Breast epithelium (tissue), 3 donors: Measurements from ENCODE around the gene NCS1.

Experiments used
- POLR2A ChIP-seq: fragments of 450-650 bp; IDR thresholded peaks from one replicate; pipeline ENCODE4 v1.6.1; 2016; ENCODE audit warnings: antibody characterized with exemption, mild to moderate bottlenecking, moderate library complexity
- POLR2AphosphoS5 ChIP-seq, 3 donors: sonication (generic); formaldehyde crosslinking; IDR thresholded peaks; one replicate each; pipeline ENCODE4 v1.6.1; 2017; ENCODE audit warnings: antibody characterized with exemption in 3 of 3
- TF ChIP-seq, protein P1 (sequence below), 3 donors: fragments of 450-650 bp; IDR thresholded peaks; one replicate each; pipeline ENCODE4 v1.5.1; 2016 to 2017; ENCODE audit warnings: antibody characterized with exemption in 3 of 3, mild to moderate bottlenecking in 3 of 3, moderate library complexity in 3 of 3

DNA sequence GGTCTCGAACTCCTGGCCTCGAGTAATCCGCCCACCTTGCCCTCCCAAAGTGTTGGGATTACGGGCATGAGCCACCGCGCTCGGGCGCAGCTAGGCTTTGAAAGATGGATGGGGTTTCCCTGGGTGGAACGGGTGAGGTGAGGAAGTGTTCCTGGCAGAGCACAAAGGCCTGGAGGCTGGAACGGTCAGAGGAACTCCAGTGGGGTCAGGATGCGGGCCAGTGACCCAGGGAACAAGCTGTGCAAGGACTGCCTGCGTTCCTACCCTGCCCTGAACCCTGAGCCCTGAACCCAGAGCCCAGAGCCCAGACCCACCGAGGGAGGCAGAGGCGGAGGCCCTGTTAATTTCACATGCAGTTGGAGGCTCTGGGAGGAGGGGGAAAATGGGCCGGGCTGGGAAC lies 23.4 kb downstream of the NCS1 start:
- TF ChIP-seq, protein P1, sequence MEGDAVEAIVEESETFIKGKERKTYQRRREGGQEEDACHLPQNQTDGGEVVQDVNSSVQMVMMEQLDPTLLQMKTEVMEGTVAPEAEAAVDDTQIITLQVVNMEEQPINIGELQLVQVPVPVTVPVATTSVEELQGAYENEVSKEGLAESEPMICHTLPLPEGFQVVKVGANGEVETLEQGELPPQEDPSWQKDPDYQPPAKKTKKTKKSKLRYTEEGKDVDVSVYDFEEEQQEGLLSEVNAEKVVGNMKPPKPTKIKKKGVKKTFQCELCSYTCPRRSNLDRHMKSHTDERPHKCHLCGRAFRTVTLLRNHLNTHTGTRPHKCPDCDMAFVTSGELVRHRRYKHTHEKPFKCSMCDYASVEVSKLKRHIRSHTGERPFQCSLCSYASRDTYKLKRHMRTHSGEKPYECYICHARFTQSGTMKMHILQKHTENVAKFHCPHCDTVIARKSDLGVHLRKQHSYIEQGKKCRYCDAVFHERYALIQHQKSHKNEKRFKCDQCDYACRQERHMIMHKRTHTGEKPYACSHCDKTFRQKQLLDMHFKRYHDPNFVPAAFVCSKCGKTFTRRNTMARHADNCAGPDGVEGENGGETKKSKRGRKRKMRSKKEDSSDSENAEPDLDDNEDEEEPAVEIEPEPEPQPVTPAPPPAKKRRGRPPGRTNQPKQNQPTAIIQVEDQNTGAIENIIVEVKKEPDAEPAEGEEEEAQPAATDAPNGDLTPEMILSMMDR (IDR thresholded peaks at IDR 0.05) = no peak
- TF ChIP-seq POLR2A (no peak), POLR2AphosphoS5 (IDR thresholded peaks at IDR 0.05) (no peak)
